ENCODE data around the gene RSU1.

- TF ChIP-seq EZH2 (IDR thresholded peaks at IDR 0.05; ENCODE audit: insufficient read depth, poor library complexity, severe bottlenecking) = no peak
- no peak for TF ChIP-seq EZH2phosphoT487 (IDR thresholded peaks at IDR 0.05; ENCODE audit: insufficient read depth, low read depth)
Measured at GRCh38 chr10:16653224-16653623, 164.0 kb downstream of the RSU1 start.

Data from GM23248 (cell line).